Kidney epithelial cell (primary cell): ENCODE results near the gene CSF2RB. TPM values are rescaled to one million over a fixed set of nuclear protein-coding genes. Genes with fewer than 3 reads are reported as not detected.
A peak's percentile ranks its signal among the peaks of the same experiment; 100 is the strongest.

Experiments
- DNase-seq: peaks from one replicate; pipeline ENCODE4 v3.0.0-alpha.2; 2010; ENCODE audit warnings: low read depth
- H3K27me3 ChIP-seq: 2 replicates; pipeline ENCODE4 v1.6.0; 2011; ENCODE audit warnings: low read length; ENCODE audit not compliant: control insufficient read depth, insufficient read depth
- H3K36me3 ChIP-seq: 2 replicates; pipeline ENCODE4 v1.5.1; 2011; ENCODE audit warnings: low read length; ENCODE audit not compliant: control insufficient read depth, insufficient read depth
- H3K4me3 ChIP-seq: 2 replicates; pipeline ENCODE4 v1.5.1; 2011; ENCODE audit warnings: low read depth, mild to moderate bottlenecking, control low read depth, low read length
- total RNA-seq: library from RNA; depleted of rRNA; stranded (reverse); fragments of >200 nt; gene quantifications from 2 replicates; pipeline ENCODE4 v1.2.3, GENCODE V29; 2015
- TF ChIP-seq, protein P1 (sequence below): IDR thresholded peaks from 2 replicates; pipeline ENCODE4 v1.5.1; 2011; ENCODE audit warnings: mild to moderate bottlenecking, moderate library complexity, low read length, control low read depth, inconsistent platforms; ENCODE audit not compliant: insufficient read depth, poor library complexity, severe bottlenecking

The CSF2RB gene
- total RNA-seq, 1 donor from 2014 or later = 1.1 TPM

DNA sequence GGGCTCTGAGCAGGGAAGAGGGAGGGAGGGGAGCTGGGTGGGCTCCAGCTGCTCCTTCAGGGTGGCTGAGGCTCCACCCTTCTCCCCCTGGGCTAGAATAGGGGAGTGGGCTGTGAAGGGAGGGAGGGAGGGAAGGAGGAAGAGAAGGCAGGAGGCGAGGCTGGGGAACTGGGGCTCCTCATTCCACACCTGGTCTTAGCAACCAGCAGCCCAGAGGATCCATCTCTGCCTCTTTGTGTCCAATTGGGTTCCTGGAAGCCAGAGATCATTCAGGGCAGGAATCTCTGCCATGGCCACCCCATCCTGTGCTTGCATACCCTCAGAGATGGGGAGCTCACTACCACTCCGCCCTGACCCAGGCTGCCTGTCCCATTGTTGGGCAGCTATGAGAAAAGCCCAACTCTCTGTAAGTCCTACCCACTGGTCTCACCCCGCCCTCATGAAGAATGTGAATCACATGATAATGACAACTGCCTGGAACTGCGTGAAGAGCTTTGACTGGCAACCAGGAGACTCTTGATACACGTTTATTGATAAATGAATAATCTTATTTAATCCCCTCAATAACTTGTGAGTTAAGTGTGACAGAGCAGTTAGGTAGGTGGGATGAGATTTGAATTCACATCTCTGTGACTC, 44.8 kb upstream of the CSF2RB start:
- Histone ChIP-seq H3K4me3 (no peak overlapping the region), H3K27me3 (peaks cover 2% of the 10 kb centered on the region), H3K36me3 (no peaks in the 10 kb centered on the region)
- TF ChIP-seq, protein P1, sequence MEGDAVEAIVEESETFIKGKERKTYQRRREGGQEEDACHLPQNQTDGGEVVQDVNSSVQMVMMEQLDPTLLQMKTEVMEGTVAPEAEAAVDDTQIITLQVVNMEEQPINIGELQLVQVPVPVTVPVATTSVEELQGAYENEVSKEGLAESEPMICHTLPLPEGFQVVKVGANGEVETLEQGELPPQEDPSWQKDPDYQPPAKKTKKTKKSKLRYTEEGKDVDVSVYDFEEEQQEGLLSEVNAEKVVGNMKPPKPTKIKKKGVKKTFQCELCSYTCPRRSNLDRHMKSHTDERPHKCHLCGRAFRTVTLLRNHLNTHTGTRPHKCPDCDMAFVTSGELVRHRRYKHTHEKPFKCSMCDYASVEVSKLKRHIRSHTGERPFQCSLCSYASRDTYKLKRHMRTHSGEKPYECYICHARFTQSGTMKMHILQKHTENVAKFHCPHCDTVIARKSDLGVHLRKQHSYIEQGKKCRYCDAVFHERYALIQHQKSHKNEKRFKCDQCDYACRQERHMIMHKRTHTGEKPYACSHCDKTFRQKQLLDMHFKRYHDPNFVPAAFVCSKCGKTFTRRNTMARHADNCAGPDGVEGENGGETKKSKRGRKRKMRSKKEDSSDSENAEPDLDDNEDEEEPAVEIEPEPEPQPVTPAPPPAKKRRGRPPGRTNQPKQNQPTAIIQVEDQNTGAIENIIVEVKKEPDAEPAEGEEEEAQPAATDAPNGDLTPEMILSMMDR = no peak
- no peak for DNase-seq

GRCh38 chr22:36870250-36870649, 43.2 kb upstream of the CSF2RB start:
- peaks cover 2% of the 10 kb centered on the region for H3K27me3 ChIP-seq
- no peaks in the 10 kb centered on the region for H3K36me3 ChIP-seq
- H3K4me3 ChIP-seq = no peak overlapping the region
- no peak for DNase-seq
- TF ChIP-seq, protein P1 = no peak

DNA sequence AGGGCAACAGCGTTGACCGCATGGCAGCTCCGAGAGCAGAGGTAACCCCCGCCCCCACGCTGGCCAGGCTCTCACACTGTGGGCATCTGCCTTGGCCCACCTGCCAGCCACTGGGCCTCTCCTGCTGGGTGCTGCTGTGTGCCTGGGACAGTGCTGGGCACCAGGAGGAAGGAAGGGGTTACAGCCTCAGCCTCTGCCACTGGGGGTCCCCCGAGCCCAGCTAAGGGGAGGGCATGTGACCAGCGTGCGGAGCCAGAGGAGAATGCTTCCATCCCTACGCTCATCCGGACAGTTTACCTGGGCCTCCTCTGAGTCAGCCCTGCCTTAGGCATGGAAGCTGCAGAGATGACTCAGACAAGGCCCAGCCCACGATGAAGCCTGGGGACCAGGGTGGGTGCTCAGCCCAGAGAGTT, 41.8 kb upstream of the CSF2RB start:
- TF ChIP-seq, protein P1 = no peak
- H3K36me3 ChIP-seq = no peaks in the 10 kb centered on the region
- H3K27me3 ChIP-seq = peaks cover 2% of the 10 kb centered on the region
- no peak for DNase-seq
- no peak overlapping the region for H3K4me3 ChIP-seq

GRCh38 chr22:36872084-36872483, 41.3 kb upstream of the CSF2RB start:
- Histone ChIP-seq H3K4me3 (no peak overlapping the region), H3K27me3 (peaks cover 2% of the 10 kb centered on the region), H3K36me3 (no peaks in the 10 kb centered on the region)
- TF ChIP-seq, protein P1 = no peak
- DNase-seq = no peak

- TF ChIP-seq, protein P1 = no peak
- Histone ChIP-seq H3K36me3 (no peaks in the 10 kb centered on the region), H3K4me3 (no peak overlapping the region), H3K27me3 (peaks cover 2% of the 10 kb centered on the region)
- DNase-seq = no peak
Observed at GRCh38 chr22:36872866-36873498, 40.4 kb upstream of the CSF2RB start.

DNA sequence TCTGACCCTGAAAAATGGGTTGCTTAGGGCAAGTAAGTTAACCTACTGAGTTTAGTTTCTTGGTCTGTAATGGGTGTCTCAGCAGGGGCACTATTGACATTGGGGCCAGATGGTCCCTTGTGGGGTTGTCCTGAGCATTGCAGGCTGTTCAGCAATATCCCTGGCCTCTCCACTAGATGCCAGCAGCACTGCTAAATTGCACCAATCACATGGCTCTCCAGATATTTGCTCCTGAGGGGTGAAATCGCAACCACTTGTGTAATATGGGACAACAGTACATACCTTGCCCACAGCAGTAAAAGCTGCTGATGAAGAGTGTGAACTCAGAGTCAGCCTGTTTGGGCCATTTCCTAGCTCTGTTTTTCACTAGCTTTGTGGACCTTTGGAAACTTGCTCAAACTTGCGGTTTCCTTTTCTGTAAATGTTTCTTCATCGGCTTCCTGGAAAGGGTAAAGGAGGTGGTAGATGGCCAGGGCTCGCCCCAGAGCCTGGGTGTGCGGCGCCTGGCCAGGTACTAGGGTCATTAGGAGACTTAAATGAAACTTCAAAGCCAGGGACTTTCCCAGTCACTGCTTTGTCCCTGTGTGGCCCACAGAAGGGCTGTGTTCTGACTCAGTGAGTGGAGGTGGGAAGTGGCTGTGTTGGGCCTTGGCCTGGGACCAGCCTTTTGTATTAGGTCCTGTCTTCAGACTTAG, 39.7 kb upstream of the CSF2RB start:
- Histone ChIP-seq H3K36me3 (no peaks in the 10 kb centered on the region), H3K27me3 (peaks cover 2% of the 10 kb centered on the region), H3K4me3 (no peak overlapping the region)
- no peak for DNase-seq
- TF ChIP-seq, protein P1 = peak; percentile 19
